GM23248 (cell line): ENCODE measurements around the gene AHCY. TPM values are rescaled to one million over a fixed set of nuclear protein-coding genes. Genes with fewer than 3 reads are reported as not detected.
"Not testable (repeated sequence)": the region's sequence is repeated elsewhere in the genome, so short reads cannot be mapped to it uniquely, and the experiment has no call there.

Source experiments
- DNase-seq: peaks from one replicate; pipeline ENCODE4 v3.0.0-alpha.2; 2015
- H2AFZ ChIP-seq: fragments of 200-600 bp; sonication (generic); 2 replicates; pipeline ENCODE4 v1.6.1; 2016; ENCODE audit warnings: antibody characterized with exemption
- H3F3A ChIP-seq: fragments of 200-600 bp; sonication (generic); 2 replicates; pipeline ENCODE4 v1.6.1; 2016; ENCODE audit warnings: mild to moderate bottlenecking, antibody characterized with exemption, mixed run types; ENCODE audit not compliant: insufficient read depth
- H3K27ac ChIP-seq: fragments of 200-600 bp; sonication (generic); 2 replicates; pipeline ENCODE4 v1.5.1; 2016; ENCODE audit warnings: mild to moderate bottlenecking
- H3K27me3 ChIP-seq: fragments of 200-600 bp; sonication (generic); replicated peaks from 2 replicates; pipeline ENCODE4 v1.6.1; 2016; ENCODE audit warnings: mild to moderate bottlenecking; ENCODE audit not compliant: insufficient read depth
- H3K36me3 ChIP-seq: fragments of 200-600 bp; sonication (generic); 2 replicates; pipeline ENCODE4 v1.6.1; 2016; ENCODE audit warnings: low read depth, mild to moderate bottlenecking
- H3K4me1 ChIP-seq: fragments of 200-600 bp; sonication (generic); 2 replicates; pipeline ENCODE4 v1.6.1; 2016; ENCODE audit warnings: mild to moderate bottlenecking; ENCODE audit not compliant: insufficient read depth
- H3K4me2 ChIP-seq: fragments of 200-600 bp; sonication (generic); one replicate; pipeline ENCODE4 v1.6.1; 2016; ENCODE audit warnings: mild to moderate bottlenecking; ENCODE audit not compliant: unreplicated experiment
- H3K4me3 ChIP-seq: fragments of 200-600 bp; sonication (generic); 2 replicates; pipeline ENCODE4 v1.5.1; 2016; ENCODE audit warnings: mild to moderate bottlenecking
- H3K79me2 ChIP-seq: fragments of 200-600 bp; sonication (generic); 2 replicates; pipeline ENCODE4 v1.6.1; 2016; ENCODE audit warnings: mild to moderate bottlenecking; ENCODE audit not compliant: insufficient read depth
- H3K9ac ChIP-seq: fragments of 200-600 bp; sonication (generic); 2 replicates; pipeline ENCODE4 v1.6.1; 2016; ENCODE audit warnings: mild to moderate bottlenecking
- H3K9me2 ChIP-seq: fragments of 200-600 bp; sonication (generic); 2 replicates; pipeline ENCODE4 v1.6.1; 2016; ENCODE audit warnings: mixed run types, mild to moderate bottlenecking, moderate library complexity; ENCODE audit not compliant: insufficient read depth
- H3K9me3 ChIP-seq: fragments of 200-600 bp; sonication (generic); one replicate; pipeline ENCODE4 v1.6.1; 2017; ENCODE audit warnings: low read depth
- H4K20me1 ChIP-seq: fragments of 200-600 bp; sonication (generic); 2 replicates; pipeline ENCODE4 v1.6.0; 2016; ENCODE audit not compliant: insufficient read depth
- EZH2 ChIP-seq: fragments of 200-600 bp; sonication (generic); IDR thresholded peaks from 2 replicates; pipeline ENCODE4 v1.6.1; 2018; ENCODE audit warnings: antibody characterized with exemption, mild to moderate bottlenecking; ENCODE audit not compliant: insufficient read depth, poor library complexity, severe bottlenecking
- EZH2phosphoT487 ChIP-seq: fragments of 200-600 bp; sonication (generic); IDR thresholded peaks from 2 replicates; pipeline ENCODE4 v1.6.1; 2018; ENCODE audit warnings: antibody characterized with exemption, moderate library complexity, mild to moderate bottlenecking, low read depth; ENCODE audit not compliant: insufficient read depth
- WGBS, 2 experiments: methylation state at CpG; one replicate each; pipeline ENCODE4 v1.1.6; 2015 to 2017; ENCODE audit warnings: low lambda C conversion rate in 2 of 2, low coverage in 1 of 2; ENCODE audit errors: missing lambda C conversion rate in 2 of 2; 5-methylcytosine and 5-hydroxymethylcytosine counted together
- in situ Hi-C: fragments of 300-500 bp; cut with MboI; formaldehyde crosslinking; loops from 2 replicates; pipeline ENCODE4 v1.15.0; 2020
- polyA plus RNA-seq: library from polyadenylated mRNA; unstranded; fragments of >200 nt; fragmentation: Nextera tagmentation; extraction: Ambion mirVana; gene quantifications from 2 replicates; pipeline ENCODE4 v1.2.1, GENCODE V29; 2016
- total RNA-seq: library from RNA; depleted of rRNA; stranded (reverse); fragments of >200 nt; shearing (Covaris generic); gene quantifications from 2 replicates; pipeline ENCODE4 v1.2.3, GENCODE V29; 2014

AHCY gene
- total and polyA plus RNA-seq, 2 experiments from 2014 or later, result 53.7 to 115 TPM

- WGBS, 2 experiments, result 84 to 89% methylated on average over 7 of the region's 7 CpGs
- no peaks in the 10 kb centered on the region for H3K4me1 ChIP-seq
- H3K9ac ChIP-seq, result no peak overlapping the region
- no peaks in the 10 kb centered on the region for H3K9me2 ChIP-seq
- H3K4me3 ChIP-seq, result no peak overlapping the region
- H2AFZ ChIP-seq, result no peak overlapping the region
- no peaks in the 10 kb centered on the region for H4K20me1 ChIP-seq
- H3K9me3 ChIP-seq, result no peaks in the 10 kb centered on the region
- no peaks in the 10 kb centered on the region for H3K27me3 ChIP-seq
- peaks cover 31% of the 10 kb centered on the region for H3K79me2 ChIP-seq
- H3K4me2 ChIP-seq, result no peak overlapping the region
- H3K36me3 ChIP-seq, result no peaks in the 10 kb centered on the region; the same call in 1 of the 2 replicates
- DNase-seq, result no peak
- no peaks in the 10 kb centered on the region for H3F3A ChIP-seq
- TF ChIP-seq EZH2phosphoT487 (no peak), EZH2 (no peak)
- H3K27ac ChIP-seq, result no peak overlapping the region
- in situ Hi-C loops, result no loop called here
These were observed 8.6 kb downstream of the AHCY start for GRCh38 chr20:34294563-34294962.

DNA sequence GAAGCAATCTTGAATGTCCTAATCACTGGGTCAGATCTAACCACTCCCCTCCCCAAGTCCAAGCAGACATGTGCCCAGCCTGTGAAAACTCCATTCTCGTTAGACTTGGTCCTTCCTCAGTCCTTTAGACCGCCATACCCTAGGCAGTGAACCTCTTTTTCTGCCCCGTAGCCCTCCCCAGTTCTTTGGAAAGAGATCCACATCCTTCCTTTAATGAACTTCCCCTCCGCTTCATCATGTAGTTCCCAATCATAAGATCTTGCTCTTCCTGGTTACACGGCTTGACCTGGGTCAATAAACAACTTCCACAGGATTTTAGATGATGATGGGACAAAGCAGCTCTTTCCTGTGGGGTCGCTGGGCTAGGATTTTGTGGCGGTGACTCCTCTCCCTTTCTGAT, 9.6 kb downstream of the AHCY start:
- WGBS, 2 experiments, result 98 to 99% methylated on average over 7 of the region's 7 CpGs
- Histone ChIP-seq H3K9me3 (no peaks in the 10 kb centered on the region), H3K79me2 (peaks cover 26% of the 10 kb centered on the region)

GRCh38 chr20:34293119-34293518, 10.0 kb downstream of the AHCY start:
- DNase-seq, result no peak
- Histone ChIP-seq H3K27ac (no peak overlapping the region), H4K20me1 (no peaks in the 10 kb centered on the region), H3K9me3 (no peaks in the 10 kb centered on the region), H3K4me1 (no peaks in the 10 kb centered on the region), H3F3A (no peaks in the 10 kb centered on the region), H3K4me2 (no peak overlapping the region), H3K79me2 (peaks cover 25% of the 10 kb centered on the region), H3K9me2 (no peaks in the 10 kb centered on the region), H3K9ac (no peak overlapping the region), H2AFZ (no peak overlapping the region), H3K36me3 (no peaks in the 10 kb centered on the region; the same call in 1 of the 2 replicates), H3K4me3 (no peak overlapping the region), H3K27me3 (no peaks in the 10 kb centered on the region)
- WGBS, 2 experiments, result 93 to 95% methylated on average over 5 of the region's 5 CpGs
- in situ Hi-C loops, result no loop called here
- no peak for TF ChIP-seq EZH2
- TF ChIP-seq EZH2phosphoT487, result no peak

More for the DNA sequence above, 9.6 kb downstream of the AHCY start:
- no peaks in the 10 kb centered on the region for H3F3A ChIP-seq
- no peak overlapping the region for H2AFZ ChIP-seq
- in situ Hi-C loops, result no loop called here
- no peaks in the 10 kb centered on the region for H4K20me1 ChIP-seq
- no peaks in the 10 kb centered on the region for H3K9me2 ChIP-seq
- no peaks in the 10 kb centered on the region for H3K27me3 ChIP-seq
- H3K4me3 ChIP-seq, result no peak overlapping the region
- no peaks in the 10 kb centered on the region; the same call in 1 of the 2 replicates for H3K36me3 ChIP-seq
- no peak for DNase-seq
- H3K4me1 ChIP-seq, result no peaks in the 10 kb centered on the region
- TF ChIP-seq EZH2, result no peak
- TF ChIP-seq EZH2phosphoT487, result no peak
- no peak overlapping the region for H3K9ac ChIP-seq
- H3K4me2 ChIP-seq, result no peak overlapping the region
- no peak overlapping the region for H3K27ac ChIP-seq

- Histone ChIP-seq H3K36me3 (no peaks in the 10 kb centered on the region; the same call in 1 of the 2 replicates), H3K9me2 (no peaks in the 10 kb centered on the region), H3K4me1 (no peaks in the 10 kb centered on the region), H4K20me1 (no peaks in the 10 kb centered on the region), H3K27me3 (no peaks in the 10 kb centered on the region), H3K27ac (no peak overlapping the region), H3K4me3 (no peak overlapping the region), H3F3A (no peaks in the 10 kb centered on the region), H3K9ac (no peak overlapping the region), H3K79me2 (peaks cover 19% of the 10 kb centered on the region), H2AFZ (no peak overlapping the region), H3K4me2 (no peak overlapping the region), H3K9me3 (no peaks in the 10 kb centered on the region)
- DNase-seq, result no peak
- WGBS, 2 experiments, result 96 to 98% methylated on average over 3 of the region's 3 CpGs
- TF ChIP-seq EZH2, result no peak
- no peak for TF ChIP-seq EZH2phosphoT487
- in situ Hi-C loops, result no loop called here
These were observed 10.7 kb downstream of the AHCY start for GRCh38 chr20:34292496-34292895.

DNA sequence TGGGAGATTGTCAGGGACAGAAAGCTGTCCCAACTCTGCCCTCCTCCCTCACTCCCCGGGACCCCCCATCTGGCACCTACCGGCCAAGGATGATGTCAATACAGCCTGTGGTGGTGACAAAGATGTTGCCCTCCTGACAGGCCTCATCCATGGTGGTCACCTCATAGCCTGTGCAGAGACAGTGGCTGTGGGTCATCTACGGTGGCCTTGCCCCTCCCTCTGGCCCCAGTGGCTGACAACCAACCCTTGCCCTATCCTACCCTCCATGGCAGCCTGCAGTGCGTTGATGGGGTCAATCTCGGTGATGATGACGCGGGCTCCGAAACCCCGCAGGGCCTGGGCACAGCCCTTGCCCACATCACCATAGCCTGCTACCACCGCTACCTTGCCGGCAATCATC, 12.7 kb downstream of the AHCY start:
- Histone ChIP-seq H3K27me3 (no peaks in the 10 kb centered on the region), H3K4me3 (no peak overlapping the region), H3K9me2 (no peaks in the 10 kb centered on the region), H2AFZ (no peak overlapping the region), H3K9ac (no peak overlapping the region), H3K79me2 (0 out of 2 replicates have a peak, but pooled peaks cover under 1% of the 10 kb centered on the region), H3K9me3 (no peaks in the 10 kb centered on the region), H3F3A (no peaks in the 10 kb centered on the region), H3K36me3 (no peaks in the 10 kb centered on the region; the same call in 1 of the 2 replicates), H3K27ac (no peak overlapping the region), H4K20me1 (no peaks in the 10 kb centered on the region), H3K4me2 (no peak overlapping the region), H3K4me1 (no peaks in the 10 kb centered on the region)
- WGBS, 2 experiments, result 93 to 98% methylated on average over 11 of the region's 11 CpGs
- in situ Hi-C loops, result no loop called here
- no peak for DNase-seq
- TF ChIP-seq EZH2phosphoT487 (no peak), EZH2 (no peak)

- H4K20me1 ChIP-seq, in situ Hi-C loops: not testable (repeated sequence)
- WGBS, 2 experiments, result 100% methylated on average over 5 of the region's 5 CpGs
These were observed 15.7 kb downstream of the AHCY start for GRCh38 chr20:34287500-34287899.

More at GRCh38 chr20:34287500-34287899, 15.7 kb downstream of the AHCY start:
- not testable (repeated sequence) for H3F3A ChIP-seq, H3K36me3 ChIP-seq, H3K4me1 ChIP-seq, H3K27me3 ChIP-seq, H3K9ac ChIP-seq, H3K4me3 ChIP-seq, H3K9me3 ChIP-seq, H3K4me2 ChIP-seq, DNase-seq, H2AFZ ChIP-seq, H3K27ac ChIP-seq, H3K79me2 ChIP-seq, H3K9me2 ChIP-seq
